Measurements from ENCODE around the gene SLC25A47. TPM values are rescaled to one million over a fixed set of nuclear protein-coding genes. Genes with fewer than 3 reads are reported as not detected.

The SLC25A47 gene
- total and polyA plus RNA-seq, 2 donors (not counting 1 experiment from before 2014, with no cell fraction given), result not detected

- Mint-ChIP-seq H3K27me3 (no peaks in the 10 kb centered on the region), H3K4me1 (peaks cover 5% of the 10 kb centered on the region), H3K27ac (no peak overlapping the region), H3K9me3 (ENCODE audit: insufficient read depth) (no peaks in the 10 kb centered on the region), H3K4me3 (no peak overlapping the region)
- intact Hi-C loops (cut with micrococcal nuclease), result no loop called here
- Histone ChIP-seq H3K9ac (ENCODE audit: low read length) (no peak overlapping the region), H3K4me2 (replicated peaks; ENCODE audit: low read depth, low read length, poor library complexity, severe bottlenecking) (no peak overlapping the region), H3K36me3 (replicated peaks in 1 of 2; ENCODE audit: control extremely low read depth in 1 of 2, control insufficient read depth in 1 of 2, extremely low read depth in 1 of 2, insufficient read depth in 2 of 2, low read length in 1 of 2) (no peaks in the 10 kb centered on the region), H3K4me1 (ENCODE audit: control insufficient read depth in 2 of 2, insufficient read depth in 2 of 2, low read length in 2 of 2) (peaks cover 0 to 16% of the 10 kb centered on the region in 2 donors), H3K9me3 (ENCODE audit: control extremely low read depth in 1 of 3, control insufficient read depth in 2 of 3, insufficient read depth in 1 of 3, low read length in 2 of 3) (no peaks in the 10 kb centered on the region), H3K79me2 (ENCODE audit: control insufficient read depth, insufficient read depth, low read length) (no peaks in the 10 kb centered on the region), H2AFZ (ENCODE audit: insufficient read depth, low read depth, low read length, poor library complexity, severe bottlenecking) (no peak overlapping the region), H3K27ac (ENCODE audit: low read length in 2 of 2) (no peak overlapping the region), H3K4me3 (ENCODE audit: control extremely low read depth in 1 of 5, extremely low read depth in 1 of 5, insufficient read depth in 1 of 5, low read depth in 2 of 5, low read length in 4 of 5) (no peak overlapping the region), H4K20me1 (ENCODE audit: control insufficient read depth, insufficient read depth, low read length, poor library complexity, severe bottlenecking) (no peaks in the 10 kb centered on the region), H3K27me3 (replicated peaks in 1 of 4; ENCODE audit: control extremely low read depth in 1 of 4, control insufficient read depth in 3 of 4, insufficient read depth in 4 of 4, low read length in 3 of 4) (no peaks in the 10 kb centered on the region)
- ATAC-seq (ENCODE audit: low read depth) (no peak), DNase-seq (no peak)
- TF ChIP-seq CTCF (IDR thresholded peaks at IDR 0.05), result no peak
- TF ChIP-seq EZH2 (IDR thresholded peaks at IDR 0.05; ENCODE audit: borderline replicate concordance, insufficient read depth, low read depth, low read length, poor library complexity, severe bottlenecking), result no peak
- CTCF ChIA-PET, result no interaction called here
- POLR2A ChIA-PET, result no interaction called here
- WGBS (ENCODE audit: insufficient coverage), result 89% methylated on average over 36 of the region's 36 CpGs
Measured at GRCh38 chr14:100329233-100330006, 6.3 kb downstream of the SLC25A47 start.

- ATAC-seq (ENCODE audit: low read depth) (no peak), DNase-seq (no peak)
- H3K36me3 ChIP-seq (replicated peaks in 1 of 2; ENCODE audit: control extremely low read depth in 1 of 2, control insufficient read depth in 1 of 2, extremely low read depth in 1 of 2, insufficient read depth in 2 of 2, low read length in 1 of 2), result no peaks in the 10 kb centered on the region
- H3K4me1 ChIP-seq (ENCODE audit: control insufficient read depth in 2 of 2, insufficient read depth in 2 of 2, low read length in 2 of 2), result peaks cover 0 to 16% of the 10 kb centered on the region in 2 donors
- ChIA-PET POLR2A (no interaction called here), CTCF (no interaction called here)
- no peaks in the 10 kb centered on the region for H3K9me3 Mint-ChIP-seq (ENCODE audit: insufficient read depth)
- WGBS (ENCODE audit: insufficient coverage), result 87% methylated on average over 10 of the region's 11 CpGs
- no peak overlapping the region for H3K4me3 ChIP-seq (ENCODE audit: control extremely low read depth in 1 of 5, extremely low read depth in 1 of 5, insufficient read depth in 1 of 5, low read depth in 2 of 5, low read length in 4 of 5)
- H3K4me1 Mint-ChIP-seq, result peaks cover 5% of the 10 kb centered on the region
- H2AFZ ChIP-seq (ENCODE audit: insufficient read depth, low read depth, low read length, poor library complexity, severe bottlenecking), result no peak overlapping the region
- no peaks in the 10 kb centered on the region for H3K27me3 ChIP-seq (replicated peaks in 1 of 4; ENCODE audit: control extremely low read depth in 1 of 4, control insufficient read depth in 3 of 4, insufficient read depth in 4 of 4, low read length in 3 of 4)
- no peak overlapping the region for H3K4me2 ChIP-seq (replicated peaks; ENCODE audit: low read depth, low read length, poor library complexity, severe bottlenecking)
- no peak overlapping the region for H3K27ac ChIP-seq (ENCODE audit: low read length in 2 of 2)
- no peak overlapping the region for H3K4me3 Mint-ChIP-seq
- no peaks in the 10 kb centered on the region for H3K9me3 ChIP-seq (ENCODE audit: control extremely low read depth in 1 of 3, control insufficient read depth in 2 of 3, insufficient read depth in 1 of 3, low read length in 2 of 3)
- no peaks in the 10 kb centered on the region for H3K79me2 ChIP-seq (ENCODE audit: control insufficient read depth, insufficient read depth, low read length)
- no peak overlapping the region for H3K9ac ChIP-seq (ENCODE audit: low read length)
- TF ChIP-seq CTCF (IDR thresholded peaks at IDR 0.05), result no peak
- TF ChIP-seq EZH2 (IDR thresholded peaks at IDR 0.05; ENCODE audit: borderline replicate concordance, insufficient read depth, low read depth, low read length, poor library complexity, severe bottlenecking), result no peak
- no peaks in the 10 kb centered on the region for H4K20me1 ChIP-seq (ENCODE audit: control insufficient read depth, insufficient read depth, low read length, poor library complexity, severe bottlenecking)
- intact Hi-C loops (cut with micrococcal nuclease), result no loop called here
- no peaks in the 10 kb centered on the region for H3K27me3 Mint-ChIP-seq
- no peak overlapping the region for H3K27ac Mint-ChIP-seq
Measured at GRCh38 chr14:100330007-100330344, 6.8 kb downstream of the SLC25A47 start.

All from B cell (primary cell).